GM23338 (cell line): ENCODE results near the gene DOCK3. TPM values are rescaled to one million over a fixed set of nuclear protein-coding genes. Genes with fewer than 3 reads are reported as not detected.

Experiments
- ATAC-seq: fragments of 200-7000 bp; cut with Tn5 transposase; 3 replicates; pipeline ENCODE4 v1.9.1; 2020
- DNase-seq: peaks from one replicate; pipeline ENCODE4 v3.0.0-alpha.2; 2015; ENCODE audit warnings: low spot score
- H2AFZ ChIP-seq: fragments of 200-600 bp; sonication (generic); 2 replicates; pipeline ENCODE4 v1.8.0; 2016; ENCODE audit warnings: antibody characterized with exemption, mild to moderate bottlenecking, moderate library complexity
- H3F3A ChIP-seq: fragments of 200-600 bp; sonication (generic); replicated peaks from 2 replicates; pipeline ENCODE4 v1.8.0; 2017; ENCODE audit warnings: antibody characterized with exemption, mixed run types, low read depth
- H3K27ac ChIP-seq: fragments of 200-600 bp; sonication (generic); 2 replicates; pipeline ENCODE4 v1.6.1; 2016; ENCODE audit warnings: low read depth
- H3K27me3 ChIP-seq: fragments of 200-600 bp; sonication (generic); 2 replicates; pipeline ENCODE4 v1.8.0; 2016; ENCODE audit warnings: mild to moderate bottlenecking, mixed run types, moderate library complexity; ENCODE audit not compliant: insufficient read depth
- H3K36me3 ChIP-seq: fragments of 200-600 bp; sonication (generic); 2 replicates; pipeline ENCODE4 v1.8.0; 2016; ENCODE audit warnings: mild to moderate bottlenecking; ENCODE audit not compliant: insufficient read depth
- H3K4me1 ChIP-seq: fragments of 200-600 bp; sonication (generic); 2 replicates; pipeline ENCODE4 v1.8.0; 2016; ENCODE audit warnings: mild to moderate bottlenecking, moderate library complexity; ENCODE audit not compliant: insufficient read depth
- H3K4me2 ChIP-seq: fragments of 200-600 bp; sonication (generic); 2 replicates; pipeline ENCODE4 v1.7.1; 2017; ENCODE audit warnings: mixed run types
- H3K4me3 ChIP-seq: fragments of 200-600 bp; sonication (generic); 2 replicates; pipeline ENCODE4 v1.6.1; 2016; ENCODE audit warnings: mixed run types
- H3K79me2 ChIP-seq: fragments of 200-600 bp; sonication (generic); replicated peaks from 2 replicates; pipeline ENCODE4 v1.8.0; 2017; ENCODE audit warnings: mild to moderate bottlenecking; ENCODE audit not compliant: insufficient read depth
- H3K9me2 ChIP-seq: fragments of 200-600 bp; sonication (generic); 2 replicates; pipeline ENCODE4 v1.8.0; 2017; ENCODE audit not compliant: insufficient read depth
- H4K20me1 ChIP-seq: fragments of 200-600 bp; sonication (generic); replicated peaks from 2 replicates; pipeline ENCODE4 v1.8.0; 2017; ENCODE audit warnings: mild to moderate bottlenecking; ENCODE audit not compliant: insufficient read depth
- H3K27ac Mint-ChIP-seq: 2 replicates; pipeline ENCODE4 v1.8.0; 2020; ENCODE audit warnings: inconsistent platforms, mild to moderate bottlenecking, moderate library complexity, mixed read lengths
- H3K27me3 Mint-ChIP-seq: 3 replicates; pipeline ENCODE4 v1.8.0; 2022; ENCODE audit warnings: low read depth, mild to moderate bottlenecking, moderate library complexity, mixed read lengths, inconsistent platforms; ENCODE audit not compliant: insufficient read depth, poor library complexity
- H3K36me3 Mint-ChIP-seq: 3 replicates; pipeline ENCODE4 v1.8.0; 2021; ENCODE audit warnings: low read depth, mild to moderate bottlenecking, inconsistent platforms, moderate library complexity, mixed read lengths
- H3K4me1 Mint-ChIP-seq: 3 replicates; pipeline ENCODE4 v1.8.0; 2020; ENCODE audit warnings: mild to moderate bottlenecking, inconsistent platforms, mixed read lengths
- H3K4me3 Mint-ChIP-seq: 3 replicates; pipeline ENCODE4 v1.8.0; 2021; ENCODE audit warnings: moderate library complexity, mild to moderate bottlenecking, inconsistent platforms, mixed read lengths
- H3K9me3 Mint-ChIP-seq: 3 replicates; pipeline ENCODE4 v1.8.0; 2020; ENCODE audit warnings: moderate library complexity, mild to moderate bottlenecking, inconsistent platforms, mixed read lengths
- CREB1 ChIP-seq: fragments of 250-450 bp; sonication (Bioruptor Pico); IDR thresholded peaks from 2 replicates; pipeline ENCODE4 v1.5.0; 2020; ENCODE audit warnings: low read depth, mild to moderate bottlenecking, moderate library complexity
- CTCF ChIP-seq, 2 experiments: fragments of 200-600 bp in 1 of 2; sonication (generic) in 1 of 2; conservative IDR thresholded peaks; 2 replicates each; pipeline versions ENCODE4 v1.5.1 to v1.6.1; 2016 to 2017; ENCODE audit warnings: antibody characterized with exemption in 2 of 2, low read depth in 2 of 2, mild to moderate bottlenecking in 2 of 2, moderate library complexity in 1 of 2
- ETS1 ChIP-seq: IDR thresholded peaks from 2 replicates; pipeline ENCODE4 v1.6.1; 2016; ENCODE audit warnings: antibody characterized with exemption
- EZH2 ChIP-seq: fragments of 200-600 bp; sonication (generic); IDR thresholded peaks from one replicate; pipeline ENCODE4 v1.8.0; 2017; ENCODE audit warnings: antibody characterized with exemption, mild to moderate bottlenecking, low read depth; ENCODE audit not compliant: unreplicated experiment
- EZH2phosphoT487 ChIP-seq: fragments of 200-600 bp; sonication (generic); IDR thresholded peaks from one replicate; pipeline ENCODE4 v1.8.1; 2018; ENCODE audit warnings: antibody characterized with exemption; ENCODE audit not compliant: unreplicated experiment
- JUNB ChIP-seq: IDR thresholded peaks from one replicate; pipeline ENCODE4 v1.6.1; 2016; ENCODE audit warnings: antibody characterized with exemption; ENCODE audit not compliant: unreplicated experiment
- NANOG ChIP-seq: IDR thresholded peaks from 2 replicates; pipeline ENCODE4 v1.6.1; 2016; ENCODE audit warnings: antibody characterized with exemption, borderline replicate concordance
- POLR2AphosphoS5 ChIP-seq: IDR thresholded peaks from 2 replicates; pipeline ENCODE4 v1.6.1; 2016; ENCODE audit warnings: antibody characterized with exemption, low read depth
- REST ChIP-seq: IDR thresholded peaks from one replicate; pipeline ENCODE4 v1.6.1; 2018; ENCODE audit warnings: antibody characterized with exemption; ENCODE audit not compliant: unreplicated experiment
- ZNF114 ChIP-seq: fragments of 250-450 bp; sonication (Bioruptor Pico); IDR thresholded peaks from 2 replicates; pipeline ENCODE4 v1.5.0; 2020; ENCODE audit warnings: mild to moderate bottlenecking, moderate library complexity
- ZNF331 ChIP-seq: fragments of 250-450 bp; sonication (Bioruptor Pico); IDR thresholded peaks from 2 replicates; pipeline ENCODE4 v1.5.0; 2020; ENCODE audit warnings: low read depth, mild to moderate bottlenecking, moderate library complexity
- ZNF462 ChIP-seq: fragments of 250-450 bp; sonication (Bioruptor Pico); IDR thresholded peaks from 2 replicates; pipeline ENCODE4 v1.5.0; 2020; ENCODE audit warnings: mild to moderate bottlenecking, moderate library complexity
- polyA plus RNA-seq: library from polyadenylated mRNA; unstranded; fragments of >200 nt; fragmentation: Nextera tagmentation; extraction: Ambion mirVana; gene quantifications from 2 replicates; pipeline ENCODE4 v1.2.1, GENCODE V29; 2016
- total RNA-seq: library from RNA; depleted of rRNA; stranded (reverse); fragments of >200 nt; shearing (Covaris generic); gene quantifications from 2 replicates; pipeline ENCODE4 v1.2.3, GENCODE V29; 2014

DOCK3 gene
- total and polyA plus RNA-seq, 2 experiments from 2014 or later = 2.4 to 5.6 TPM

- no peaks in the 10 kb centered on the region for H4K20me1 ChIP-seq
- no peaks in the 10 kb centered on the region for H3K9me3 Mint-ChIP-seq
- TF ChIP-seq REST = no peak
- no peak for TF ChIP-seq ZNF114 (CRISPR knock-in tag)
- no peak for TF ChIP-seq ZNF462 (CRISPR knock-in tag)
- TF ChIP-seq POLR2AphosphoS5 = no peak
- TF ChIP-seq EZH2phosphoT487 = no peak
- no peak for TF ChIP-seq CTCF (conservative IDR thresholded peaks at IDR 0.05; ENCODE audit: low read depth in 2 of 2)
- no peak for TF ChIP-seq JUNB
- no peak for TF ChIP-seq CREB1
- TF ChIP-seq EZH2 = no peak
- TF ChIP-seq NANOG = no peak
- TF ChIP-seq ZNF331 (CRISPR knock-in tag) = no peak
- no peak for TF ChIP-seq ETS1
- no peaks in the 10 kb centered on the region for H3K36me3 ChIP-seq
- ATAC-seq (no peak), DNase-seq (no peak)
- no peak overlapping the region for H3K4me3 Mint-ChIP-seq
- no peak overlapping the region for H3K27ac ChIP-seq
- no peak overlapping the region for H3K27ac Mint-ChIP-seq
- H2AFZ ChIP-seq = no peak overlapping the region
- H3K4me1 ChIP-seq = no peaks in the 10 kb centered on the region
- no peaks in the 10 kb centered on the region for H3K9me2 ChIP-seq
- H3K27me3 ChIP-seq = no peaks in the 10 kb centered on the region
- H3K4me2 ChIP-seq = no peak overlapping the region
- H3K27me3 Mint-ChIP-seq = no peaks in the 10 kb centered on the region
- no peak overlapping the region for H3K4me3 ChIP-seq
- H3K4me1 Mint-ChIP-seq = no peaks in the 10 kb centered on the region
- H3F3A ChIP-seq = no peaks in the 10 kb centered on the region
- H3K36me3 Mint-ChIP-seq = no peaks in the 10 kb centered on the region
- no peaks in the 10 kb centered on the region for H3K79me2 ChIP-seq
Measured at GRCh38 chr3:51354731-51355615, 680.2 kb downstream of the DOCK3 start.
